ENCODE measurements around the gene RAX. TPM values are rescaled to one million over a fixed set of nuclear protein-coding genes. Genes with fewer than 3 reads are reported as not detected.

The RAX gene
- total and polyA plus RNA-seq, 10 of the 15 experiments (the other 5 are each of a cell fraction or from before 2014, with no cell fraction given) = not detected

- Histone ChIP-seq H3K9me3 (replicated peaks; ENCODE audit: control insufficient read depth, insufficient read depth, low read length) (no peaks in the 10 kb centered on the region), H3K9ac (ENCODE audit: control insufficient read depth, insufficient read depth, low read length) (no peak overlapping the region), H3K4me3 (no peak overlapping the region), H3K36me3 (ENCODE audit: control insufficient read depth in 2 of 2, insufficient read depth in 2 of 2, low read length in 1 of 2) (no peaks in the 10 kb centered on the region), H3K79me2 (ENCODE audit: control insufficient read depth, insufficient read depth, low read length) (no peaks in the 10 kb centered on the region), H2AFZ (ENCODE audit: control insufficient read depth, low read depth, low read length) (no peak overlapping the region), H4K20me1 (ENCODE audit: control insufficient read depth, insufficient read depth) (no peaks in the 10 kb centered on the region), H3K4me1 (ENCODE audit: control insufficient read depth, insufficient read depth, low read length) (no peaks in the 10 kb centered on the region), H3K4me2 (ENCODE audit: control insufficient read depth, insufficient read depth) (no peak overlapping the region), H3K27me3 (replicated peaks in 1 of 2; ENCODE audit: control insufficient read depth in 2 of 2, insufficient read depth in 2 of 2, low read length in 1 of 2) (peaks cover 0 to 4% of the 10 kb centered on the region in 2 experiments; a peak in 1 of 4 replicates), H3K27ac (ENCODE audit: control insufficient read depth, insufficient read depth) (no peak overlapping the region)
- intact Hi-C loops (cut with micrococcal nuclease; ENCODE audit: unreplicated experiment) = no loop called here
- FAIRE-seq (no peak), ATAC-seq (no peak), DNase-seq (ENCODE audit: low read depth, low spot score) (no peak)
- no TSS peak for BruUV-seq (replicated peaks)
- TF ChIP-seq PBX3 (IDR thresholded peaks at IDR 0.05; ENCODE audit: insufficient replicate concordance, low read depth, low read length) (no peak), CHD1 (IDR thresholded peaks at IDR 0.05; ENCODE audit: low read depth, low read length) (no peak), USF2 (IDR thresholded peaks at IDR 0.05; ENCODE audit: borderline replicate concordance, low read depth, low read length) (no peak)
- ChIA-PET RAD21 (ENCODE audit: unreplicated experiment) (no interaction called here), CTCF (interaction anchor here (1.3 to 10.6 kb wide), 2 partner anchors 40 to 90 kb away, joined by 4 to 165 read pairs; no protein-coding TSS in a partner anchor), SMC1A (ENCODE audit: uncharacterized antibody, unreplicated experiment) (interaction anchor here (0.8 to 5.2 kb wide), 2 partner anchors 22 to 89 kb away, joined by 3 to 72 read pairs; no protein-coding TSS in a partner anchor), POLR2A (no interaction called here)
- in situ Hi-C loops (cut with MboI) = loop anchor here (5.0 kb wide), 1 partner anchor 81 kb away; no protein-coding TSS in a partner anchor
- WGBS (ENCODE audit: insufficient coverage, insufficient replicate concordance, low lambda C conversion rate, missing lambda C conversion rate) = 36% methylated on average over 7 of the region's 7 CpGs
These were observed 38.4 kb upstream of the RAX start for GRCh38 chr18:59311631-59312030.

GRCh38 chr18:59308938-59309260 is 35.6 kb upstream of the RAX start:
- Histone ChIP-seq H3K9ac (ENCODE audit: control insufficient read depth, insufficient read depth, low read length) (no peak overlapping the region), H3K4me1 (ENCODE audit: control insufficient read depth, insufficient read depth, low read length) (no peaks in the 10 kb centered on the region), H3K9me3 (replicated peaks; ENCODE audit: control insufficient read depth, insufficient read depth, low read length) (no peaks in the 10 kb centered on the region), H2AFZ (ENCODE audit: control insufficient read depth, low read depth, low read length) (peak overlapping the region; percentile 75; the same call in 1 of the 2 replicates), H3K36me3 (ENCODE audit: control insufficient read depth in 2 of 2, insufficient read depth in 2 of 2, low read length in 1 of 2) (no peaks in the 10 kb centered on the region), H3K4me2 (ENCODE audit: control insufficient read depth, insufficient read depth) (peak overlapping the region; percentile 72), H3K27ac (ENCODE audit: control insufficient read depth, insufficient read depth) (no peak overlapping the region), H4K20me1 (ENCODE audit: control insufficient read depth, insufficient read depth) (no peaks in the 10 kb centered on the region), H3K79me2 (ENCODE audit: control insufficient read depth, insufficient read depth, low read length) (no peaks in the 10 kb centered on the region), H3K27me3 (replicated peaks in 1 of 2; ENCODE audit: control insufficient read depth in 2 of 2, insufficient read depth in 2 of 2, low read length in 1 of 2) (peaks cover 3 to 4% of the 10 kb centered on the region in 2 experiments; a peak in 2 of 4 replicates), H3K4me3 (peak overlapping the region; percentile 55; the same call in 1 of the 2 replicates)
- ATAC-seq = no peak
- ChIA-PET CTCF (interaction anchor here (0.7 to 10.6 kb wide), 14 partner anchors 8 to 515 kb away, joined by 3 to 165 read pairs (median 4); partner anchors contain the start of gene CPLX4), RAD21 (ENCODE audit: unreplicated experiment) (interaction anchor here (0.7 to 4.8 kb wide), 2 partner anchors 25 to 93 kb away, joined by 3 to 46 read pairs; no protein-coding TSS in a partner anchor), SMC1A (ENCODE audit: uncharacterized antibody, unreplicated experiment) (interaction anchor here (0.7 to 5.2 kb wide), 6 partner anchors 47 to 196 kb away, joined by 3 to 72 read pairs (median 4); no protein-coding TSS in a partner anchor), POLR2A (no interaction called here)
- DNase-seq (ENCODE audit: low read depth, low spot score) = no peak
- intact Hi-C loops (cut with micrococcal nuclease; ENCODE audit: unreplicated experiment) (loop anchor here (1.0 to 2.0 kb wide), 2 partner anchors 60 to 94 kb away; no protein-coding TSS in a partner anchor), in situ Hi-C loops (cut with MboI) (no loop called here)
- peak; percentile 81 for FAIRE-seq
- no TSS peak for BruUV-seq (replicated peaks)
- 29% methylated on average over 5 of the region's 5 CpGs for WGBS (ENCODE audit: insufficient coverage, insufficient replicate concordance, low lambda C conversion rate, missing lambda C conversion rate)
- TF ChIP-seq CHD1 (IDR thresholded peaks at IDR 0.05; ENCODE audit: low read depth, low read length) = no peak
- TF ChIP-seq HSF1 (IDR thresholded peaks at IDR 0.05; ENCODE audit: low read depth, low read length) = no peak
- no peak for TF ChIP-seq HDGF (IDR thresholded peaks at IDR 0.05)
- no peak for TF ChIP-seq MLLT1 (IDR thresholded peaks at IDR 0.05)
- no peak for TF ChIP-seq TBL1XR1 (IDR thresholded peaks at IDR 0.05; ENCODE audit: low read depth, low read length)
- TF ChIP-seq GABPA (IDR thresholded peaks at IDR 0.05; ENCODE audit: low read depth) = no peak
- no peak for TF ChIP-seq NFYB (IDR thresholded peaks at IDR 0.05; ENCODE audit: insufficient read depth, low read depth, low read length)
